ENCODE results near the gene PDCD1. TPM values are rescaled to one million over a fixed set of nuclear protein-coding genes. Genes with fewer than 3 reads are reported as not detected.
A peak's percentile ranks its signal among the peaks of the same experiment; 100 is the strongest.
"Not testable (repeated sequence)": the region's sequence is repeated elsewhere in the genome, so short reads cannot be mapped to it uniquely, and the experiment has no call there.

The PDCD1 gene
- total RNA-seq, 1 donor from 2014 or later: not detected

GRCh38 chr2:241810307-241811200 lies 48.1 kb downstream of the PDCD1 start:
- DNase-seq (ENCODE audit: low spot score, unreplicated experiment): no peak
- H3K36me3 Mint-ChIP-seq (ENCODE audit: insufficient read depth): no peaks in the 10 kb centered on the region
- no peak for TF ChIP-seq CTCF (IDR thresholded peaks at IDR 0.05; ENCODE audit: unreplicated experiment)
- H3K27ac Mint-ChIP-seq: no peak overlapping the region
- no peaks in the 10 kb centered on the region for H3K9me3 Mint-ChIP-seq (ENCODE audit: low read depth)
- peaks cover 11% of the 10 kb centered on the region for H3K4me1 Mint-ChIP-seq (ENCODE audit: low read depth)
- peaks cover 10% of the 10 kb centered on the region for H3K27me3 Mint-ChIP-seq
- H3K4me3 Mint-ChIP-seq (ENCODE audit: low read depth): no peak overlapping the region

- no peaks in the 10 kb centered on the region for H3K9me3 Mint-ChIP-seq (ENCODE audit: low read depth)
- H3K27me3 Mint-ChIP-seq: peaks cover 6% of the 10 kb centered on the region
- TF ChIP-seq CTCF (IDR thresholded peaks at IDR 0.05; ENCODE audit: unreplicated experiment): no peak
- H3K36me3 Mint-ChIP-seq (ENCODE audit: insufficient read depth): no peaks in the 10 kb centered on the region
- no peak overlapping the region for H3K27ac Mint-ChIP-seq
- peaks cover 11% of the 10 kb centered on the region for H3K4me1 Mint-ChIP-seq (ENCODE audit: low read depth)
- H3K4me3 Mint-ChIP-seq (ENCODE audit: low read depth): no peak overlapping the region
- no peak for DNase-seq (ENCODE audit: low spot score, unreplicated experiment)
Measured at GRCh38 chr2:241809383-241810306, 49.0 kb downstream of the PDCD1 start.

- Mint-ChIP-seq H3K9me3 (ENCODE audit: low read depth) (no peaks in the 10 kb centered on the region), H3K27ac (peak within 1 kb of the TSS; percentile 84), H3K4me3 (ENCODE audit: low read depth) (no peak within 1 kb of the TSS), H3K4me1 (ENCODE audit: low read depth) (peaks cover 11% of the 10 kb centered on the region), H3K36me3 (ENCODE audit: insufficient read depth) (no peaks in the 10 kb centered on the region), H3K27me3 (peaks cover 6% of the 10 kb centered on the region)
- DNase-seq (ENCODE audit: low spot score, unreplicated experiment): no peak
- TF ChIP-seq CTCF (IDR thresholded peaks at IDR 0.05; ENCODE audit: unreplicated experiment): no peak
Measured at GRCh38 chr2:241808721-241809382, 49.8 kb downstream of the PDCD1 start, which contains the start of gene NEU4. NEU4 (plus strand) TSS chr2:241809193; CDS start chr2:241814485, 5,292 bp downstream.

GRCh38 chr2:241808051-241808720 lies 50.5 kb downstream of the PDCD1 start:
- no peaks in the 10 kb centered on the region for H3K36me3 Mint-ChIP-seq (ENCODE audit: insufficient read depth)
- no peak for DNase-seq (ENCODE audit: low spot score, unreplicated experiment)
- H3K9me3 Mint-ChIP-seq (ENCODE audit: low read depth): no peaks in the 10 kb centered on the region
- H3K27ac Mint-ChIP-seq: peak overlapping the region; percentile 84
- peaks cover 8% of the 10 kb centered on the region for H3K27me3 Mint-ChIP-seq
- peaks cover 11% of the 10 kb centered on the region for H3K4me1 Mint-ChIP-seq (ENCODE audit: low read depth)
- no peak for TF ChIP-seq CTCF (IDR thresholded peaks at IDR 0.05; ENCODE audit: unreplicated experiment)
- H3K4me3 Mint-ChIP-seq (ENCODE audit: low read depth): no peak overlapping the region

- DNase-seq (ENCODE audit: low spot score, unreplicated experiment); H3K4me3 Mint-ChIP-seq (ENCODE audit: low read depth); H3K27ac Mint-ChIP-seq; H3K27me3 Mint-ChIP-seq; H3K36me3 Mint-ChIP-seq (ENCODE audit: insufficient read depth); H3K9me3 Mint-ChIP-seq (ENCODE audit: low read depth): not testable (repeated sequence)
- peaks cover 11% of the 10 kb centered on the region for H3K4me1 Mint-ChIP-seq (ENCODE audit: low read depth)
Measured at GRCh38 chr2:241806217-241806616, 52.5 kb downstream of the PDCD1 start.

Data from progenitor cell of endocrine pancreas (in vitro differentiated cells).